WTC11 (cell line): ENCODE results near the gene ZDHHC17.

Experiments
- ATF1 ChIP-seq: sonication (generic); formaldehyde crosslinking; IDR thresholded peaks from 2 replicates; pipeline ENCODE4 v1.8.1; 2023; ENCODE audit warnings: mild to moderate bottlenecking, moderate library complexity, missing genetic modification reagents
- CREB1 ChIP-seq: sonication (generic); formaldehyde crosslinking; IDR thresholded peaks from 2 replicates; pipeline ENCODE4 v1.8.0; 2023; ENCODE audit warnings: mild to moderate bottlenecking, missing genetic modification reagents
- ESRRA ChIP-seq: sonication (generic); formaldehyde crosslinking; IDR thresholded peaks from 2 replicates; pipeline ENCODE4 v1.8.1; 2022; ENCODE audit warnings: mild to moderate bottlenecking, missing genetic modification reagents, borderline replicate concordance
- FOXP1 ChIP-seq: sonication (generic); formaldehyde crosslinking; IDR thresholded peaks from 2 replicates; pipeline ENCODE4 v1.8.0; 2022; ENCODE audit warnings: missing genetic modification reagents, mild to moderate bottlenecking, moderate library complexity, borderline replicate concordance
- SP1 ChIP-seq: sonication (generic); formaldehyde crosslinking; conservative IDR thresholded peaks from 2 replicates; pipeline ENCODE4 v1.8.1; 2022; ENCODE audit warnings: missing genetic modification reagents
- STAT6 ChIP-seq: sonication (generic); formaldehyde crosslinking; conservative IDR thresholded peaks from 2 replicates; pipeline ENCODE4 v1.8.1; 2023; ENCODE audit warnings: mild to moderate bottlenecking, low read depth, missing genetic modification reagents, moderate library complexity
- ZNF138 ChIP-seq: sonication (generic); formaldehyde crosslinking; conservative IDR thresholded peaks from 2 replicates; pipeline ENCODE4 v1.8.1; 2022; ENCODE audit warnings: mild to moderate bottlenecking, moderate library complexity, missing genetic modification reagents
- TF ChIP-seq, protein P1 (sequence below): sonication (generic); formaldehyde crosslinking; IDR thresholded peaks from 2 replicates; pipeline ENCODE4 v1.8.1; 2022; ENCODE audit warnings: low read depth, missing genetic modification reagents, borderline replicate concordance
- TF ChIP-seq, protein P2 (sequence below): fragments of 200-600 bp; IDR thresholded peaks from 2 replicates; pipeline ENCODE4 v1.8.0; 2022; ENCODE audit warnings: antibody characterized with exemption
- TF ChIP-seq, protein P3 (sequence below): sonication (generic); formaldehyde crosslinking; IDR thresholded peaks from 2 replicates; pipeline ENCODE4 v1.8.1; 2023; ENCODE audit warnings: mild to moderate bottlenecking, missing genetic modification reagents
- TF ChIP-seq, protein P4 (sequence below): sonication (generic); formaldehyde crosslinking; IDR thresholded peaks from 2 replicates; pipeline ENCODE4 v1.8.0; 2022; ENCODE audit warnings: mild to moderate bottlenecking, missing genetic modification reagents

DNA sequence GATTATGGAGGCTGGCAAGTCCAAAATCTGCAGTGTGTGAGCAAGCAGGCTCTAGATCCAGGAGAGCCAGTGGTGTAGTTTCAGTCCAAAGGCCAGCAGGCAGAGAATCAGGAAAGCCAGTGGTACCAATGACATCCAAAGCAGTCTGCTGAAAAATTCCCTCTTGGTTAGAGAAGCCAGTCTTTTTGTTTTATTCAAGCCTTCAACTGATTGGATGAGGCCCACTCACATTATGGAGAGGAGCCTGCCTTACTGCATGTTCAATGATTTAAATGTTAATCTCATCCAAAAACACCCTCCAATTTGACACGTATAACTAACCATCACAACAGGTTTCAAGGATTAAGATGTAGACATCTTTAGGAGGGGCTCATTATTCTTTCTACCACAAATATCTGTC, 49.5 kb upstream of the ZDHHC17 start:
- TF ChIP-seq, protein P1, sequence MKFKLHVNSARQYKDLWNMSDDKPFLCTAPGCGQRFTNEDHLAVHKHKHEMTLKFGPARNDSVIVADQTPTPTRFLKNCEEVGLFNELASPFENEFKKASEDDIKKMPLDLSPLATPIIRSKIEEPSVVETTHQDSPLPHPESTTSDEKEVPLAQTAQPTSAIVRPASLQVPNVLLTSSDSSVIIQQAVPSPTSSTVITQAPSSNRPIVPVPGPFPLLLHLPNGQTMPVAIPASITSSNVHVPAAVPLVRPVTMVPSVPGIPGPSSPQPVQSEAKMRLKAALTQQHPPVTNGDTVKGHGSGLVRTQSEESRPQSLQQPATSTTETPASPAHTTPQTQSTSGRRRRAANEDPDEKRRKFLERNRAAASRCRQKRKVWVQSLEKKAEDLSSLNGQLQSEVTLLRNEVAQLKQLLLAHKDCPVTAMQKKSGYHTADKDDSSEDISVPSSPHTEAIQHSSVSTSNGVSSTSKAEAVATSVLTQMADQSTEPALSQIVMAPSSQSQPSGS (CRISPR knock-in tag), result no peak
- no peak for TF ChIP-seq ATF1 (CRISPR knock-in tag)
- no peak for TF ChIP-seq ESRRA
- no peak for TF ChIP-seq STAT6 (CRISPR knock-in tag)
- no peak for TF ChIP-seq ZNF138 (CRISPR knock-in tag)
- TF ChIP-seq, protein P2, sequence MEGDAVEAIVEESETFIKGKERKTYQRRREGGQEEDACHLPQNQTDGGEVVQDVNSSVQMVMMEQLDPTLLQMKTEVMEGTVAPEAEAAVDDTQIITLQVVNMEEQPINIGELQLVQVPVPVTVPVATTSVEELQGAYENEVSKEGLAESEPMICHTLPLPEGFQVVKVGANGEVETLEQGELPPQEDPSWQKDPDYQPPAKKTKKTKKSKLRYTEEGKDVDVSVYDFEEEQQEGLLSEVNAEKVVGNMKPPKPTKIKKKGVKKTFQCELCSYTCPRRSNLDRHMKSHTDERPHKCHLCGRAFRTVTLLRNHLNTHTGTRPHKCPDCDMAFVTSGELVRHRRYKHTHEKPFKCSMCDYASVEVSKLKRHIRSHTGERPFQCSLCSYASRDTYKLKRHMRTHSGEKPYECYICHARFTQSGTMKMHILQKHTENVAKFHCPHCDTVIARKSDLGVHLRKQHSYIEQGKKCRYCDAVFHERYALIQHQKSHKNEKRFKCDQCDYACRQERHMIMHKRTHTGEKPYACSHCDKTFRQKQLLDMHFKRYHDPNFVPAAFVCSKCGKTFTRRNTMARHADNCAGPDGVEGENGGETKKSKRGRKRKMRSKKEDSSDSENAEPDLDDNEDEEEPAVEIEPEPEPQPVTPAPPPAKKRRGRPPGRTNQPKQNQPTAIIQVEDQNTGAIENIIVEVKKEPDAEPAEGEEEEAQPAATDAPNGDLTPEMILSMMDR, result no peak
- no peak for TF ChIP-seq CREB1 (CRISPR knock-in tag)
- TF ChIP-seq FOXP1, result no peak
- TF ChIP-seq SP1 (CRISPR knock-in tag), result no peak
- TF ChIP-seq, protein P3, sequence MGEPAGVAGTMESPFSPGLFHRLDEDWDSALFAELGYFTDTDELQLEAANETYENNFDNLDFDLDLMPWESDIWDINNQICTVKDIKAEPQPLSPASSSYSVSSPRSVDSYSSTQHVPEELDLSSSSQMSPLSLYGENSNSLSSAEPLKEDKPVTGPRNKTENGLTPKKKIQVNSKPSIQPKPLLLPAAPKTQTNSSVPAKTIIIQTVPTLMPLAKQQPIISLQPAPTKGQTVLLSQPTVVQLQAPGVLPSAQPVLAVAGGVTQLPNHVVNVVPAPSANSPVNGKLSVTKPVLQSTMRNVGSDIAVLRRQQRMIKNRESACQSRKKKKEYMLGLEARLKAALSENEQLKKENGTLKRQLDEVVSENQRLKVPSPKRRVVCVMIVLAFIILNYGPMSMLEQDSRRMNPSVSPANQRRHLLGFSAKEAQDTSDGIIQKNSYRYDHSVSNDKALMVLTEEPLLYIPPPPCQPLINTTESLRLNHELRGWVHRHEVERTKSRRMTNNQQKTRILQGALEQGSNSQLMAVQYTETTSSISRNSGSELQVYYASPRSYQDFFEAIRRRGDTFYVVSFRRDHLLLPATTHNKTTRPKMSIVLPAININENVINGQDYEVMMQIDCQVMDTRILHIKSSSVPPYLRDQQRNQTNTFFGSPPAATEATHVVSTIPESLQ (CRISPR knock-in tag), result no peak
- TF ChIP-seq, protein P4, sequence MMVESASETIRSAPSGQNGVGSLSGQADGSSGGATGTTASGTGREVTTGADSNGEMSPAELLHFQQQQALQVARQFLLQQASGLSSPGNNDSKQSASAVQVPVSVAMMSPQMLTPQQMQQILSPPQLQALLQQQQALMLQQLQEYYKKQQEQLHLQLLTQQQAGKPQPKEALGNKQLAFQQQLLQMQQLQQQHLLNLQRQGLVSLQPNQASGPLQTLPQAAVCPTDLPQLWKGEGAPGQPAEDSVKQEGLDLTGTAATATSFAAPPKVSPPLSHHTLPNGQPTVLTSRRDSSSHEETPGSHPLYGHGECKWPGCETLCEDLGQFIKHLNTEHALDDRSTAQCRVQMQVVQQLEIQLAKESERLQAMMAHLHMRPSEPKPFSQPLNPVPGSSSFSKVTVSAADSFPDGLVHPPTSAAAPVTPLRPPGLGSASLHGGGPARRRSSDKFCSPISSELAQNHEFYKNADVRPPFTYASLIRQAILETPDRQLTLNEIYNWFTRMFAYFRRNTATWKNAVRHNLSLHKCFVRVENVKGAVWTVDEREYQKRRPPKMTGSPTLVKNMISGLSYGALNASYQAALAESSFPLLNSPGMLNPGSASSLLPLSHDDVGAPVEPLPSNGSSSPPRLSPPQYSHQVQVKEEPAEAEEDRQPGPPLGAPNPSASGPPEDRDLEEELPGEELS (CRISPR knock-in tag), result no peak
